LHCN-M2 (cell line): ENCODE data around the gene MIS18A. TPM values are rescaled to one million over a fixed set of nuclear protein-coding genes. Genes with fewer than 3 reads are reported as not detected.
"Not testable (repeated sequence)": the region's sequence is repeated elsewhere in the genome, so short reads cannot be mapped to it uniquely, and the experiment has no call there.

Experiments
- DNase-seq: peaks from one replicate; pipeline ENCODE4 v3.0.0-alpha.2; 2012; ENCODE audit warnings: low read depth
- polyA plus RNA-seq: library from polyadenylated mRNA; unstranded; fragments of >200 nt; gene quantifications from one replicate; pipeline ENCODE4 v1.2.1, GENCODE V29; 2012; ENCODE audit warnings: missing spikeins
- total RNA-seq: library from RNA; depleted of rRNA; stranded (reverse); fragments of >200 nt; gene quantifications from 2 replicates; pipeline ENCODE4 v1.2.3, GENCODE V29; 2014; rRNA removed

The MIS18A gene, protein sequence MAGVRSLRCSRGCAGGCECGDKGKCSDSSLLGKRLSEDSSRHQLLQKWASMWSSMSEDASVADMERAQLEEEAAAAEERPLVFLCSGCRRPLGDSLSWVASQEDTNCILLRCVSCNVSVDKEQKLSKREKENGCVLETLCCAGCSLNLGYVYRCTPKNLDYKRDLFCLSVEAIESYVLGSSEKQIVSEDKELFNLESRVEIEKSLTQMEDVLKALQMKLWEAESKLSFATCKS
- total RNA-seq = 23.9 and 27.1 TPM in 2 replicates
- 10.5 TPM for polyA plus RNA-seq

- peak; percentile 90 for DNase-seq
These were observed at the start of gene MIS18A for GRCh38 chr21:32278518-32279376. TSS of gene MIS18A (minus strand) at chr21:32279049. CDS start at chr21:32279014, 35 bp downstream.

DNA sequence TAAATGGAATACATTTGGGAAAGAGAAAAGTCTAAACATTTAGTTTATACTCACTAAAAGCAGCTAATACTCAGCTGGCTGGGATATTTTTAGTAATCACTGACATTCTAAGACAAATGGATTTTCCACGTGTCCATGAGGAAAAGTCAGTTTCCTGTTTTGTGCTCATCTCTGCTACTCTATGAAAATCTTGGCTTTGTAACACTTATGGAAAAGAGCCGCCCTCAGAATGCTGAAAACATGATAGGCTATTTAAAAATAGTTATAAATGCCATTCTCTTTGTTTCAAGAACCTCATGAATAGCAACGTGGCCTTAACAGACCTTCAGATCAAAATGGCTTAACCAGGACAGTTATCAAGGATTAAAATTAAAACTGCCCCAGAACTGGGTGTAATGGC lies 49.7 kb upstream of the MIS18A start:
- DNase-seq = peak; percentile 76

- DNase-seq = no peak
These were observed 46.9 kb upstream of the MIS18A start for GRCh38 chr21:32325706-32326105.

DNA sequence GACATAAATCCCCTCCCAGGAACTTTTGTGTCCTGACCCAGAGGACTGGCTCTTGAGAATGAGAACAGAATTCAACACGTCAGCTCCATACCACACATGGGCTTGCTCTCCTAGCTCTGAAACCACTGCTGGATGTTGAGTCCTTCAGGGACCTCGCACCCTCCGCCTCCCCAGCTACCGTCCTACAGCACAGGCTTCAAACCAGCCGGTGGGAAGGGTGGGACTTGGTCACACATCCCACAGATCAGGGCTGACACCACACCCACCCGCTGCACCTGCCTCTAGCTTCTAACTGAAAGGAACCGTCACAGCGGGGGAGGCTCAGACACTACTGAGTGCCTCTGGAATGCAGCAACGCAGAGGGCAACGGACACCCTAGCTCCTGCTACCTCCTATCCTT lies 43.8 kb upstream of the MIS18A start:
- no peak for DNase-seq

GRCh38 chr21:32322103-32322502 lies 43.3 kb upstream of the MIS18A start:
- DNase-seq = no peak

DNA sequence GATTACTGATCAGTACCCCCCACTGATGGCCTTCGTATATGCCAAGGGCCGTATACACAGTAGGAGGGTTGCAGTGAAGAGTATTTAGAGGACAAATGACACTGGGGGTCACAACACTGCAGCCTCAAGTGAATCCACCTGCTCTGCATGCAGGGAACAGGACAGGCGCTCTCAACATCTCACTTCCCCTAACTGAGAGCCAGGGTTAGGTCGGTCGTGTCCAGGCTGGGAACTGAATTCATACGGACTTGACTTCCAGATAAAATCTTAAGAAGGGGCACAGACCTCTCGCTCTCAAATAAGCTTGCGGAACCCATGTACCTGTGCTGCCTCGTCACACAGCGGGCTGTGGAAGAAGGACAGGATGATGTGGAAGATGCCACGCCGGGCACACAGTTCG lies 42.6 kb upstream of the MIS18A start:
- no peak for DNase-seq

- DNase-seq = no peak
These were observed 41.9 kb upstream of the MIS18A start for GRCh38 chr21:32320726-32321125.

GRCh38 chr21:32320059-32320458 lies 41.2 kb upstream of the MIS18A start:
- DNase-seq = no peak

DNA sequence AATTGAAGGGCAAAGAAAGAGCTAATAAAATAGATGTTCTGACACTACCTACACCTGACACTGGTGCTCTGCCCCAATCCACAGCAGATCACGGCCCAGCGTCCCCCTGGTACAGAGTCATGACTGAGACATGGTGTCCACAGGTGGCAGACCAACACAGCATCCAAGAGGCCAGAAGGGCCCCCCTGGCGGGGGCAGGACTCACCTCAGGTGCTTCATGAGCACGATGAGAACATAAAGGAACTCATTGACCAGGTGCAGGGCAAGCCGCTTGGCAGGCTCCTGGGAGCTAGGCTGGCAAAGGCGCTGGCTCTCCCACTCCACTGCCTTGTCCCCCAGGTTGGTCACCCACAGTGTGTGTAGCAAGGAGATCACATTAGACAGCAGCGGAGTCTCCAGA lies 40.2 kb upstream of the MIS18A start:
- no peak for DNase-seq

GRCh38 chr21:32317726-32318125 lies 38.9 kb upstream of the MIS18A start:
- no peak for DNase-seq

DNA sequence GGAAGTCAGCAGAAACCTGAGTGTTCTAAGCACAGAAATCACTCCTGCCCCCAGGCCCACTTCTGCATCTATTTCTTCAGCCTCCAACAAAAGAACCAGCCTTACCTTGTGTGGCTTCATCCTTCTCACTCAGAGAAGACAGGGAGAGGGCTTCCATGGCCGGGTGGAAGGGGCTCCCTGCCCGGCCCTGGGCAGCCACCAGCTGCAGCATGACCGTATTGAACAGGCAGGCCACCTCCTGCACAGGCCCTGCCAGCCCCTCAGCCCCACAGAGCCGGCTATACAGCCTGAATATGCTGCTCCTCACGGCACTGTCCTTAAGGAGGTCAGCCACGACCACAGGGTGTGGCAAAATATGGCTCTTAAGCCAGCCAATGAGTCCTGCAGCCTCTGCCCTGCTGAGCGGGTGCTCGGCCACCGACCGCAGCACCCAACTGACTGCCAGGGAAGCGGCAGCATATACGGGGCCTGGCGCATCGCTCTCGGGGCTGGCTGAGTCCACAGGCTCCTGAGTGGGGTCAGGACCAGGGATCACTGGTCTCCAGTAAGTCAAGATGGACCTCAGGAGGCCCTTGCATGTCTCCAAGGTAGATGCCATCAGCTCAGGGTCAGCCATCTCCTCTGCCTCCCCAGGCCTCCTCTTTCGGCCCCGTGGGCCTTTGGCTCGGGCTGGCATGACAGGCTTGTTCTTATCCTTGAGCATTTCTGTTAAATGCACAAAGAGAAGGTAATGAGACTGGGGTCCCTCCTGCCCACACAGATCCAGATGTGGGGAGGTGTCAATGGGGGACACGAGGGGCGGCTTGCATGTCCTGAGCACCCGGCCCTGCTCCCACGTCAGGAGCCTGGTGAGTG lies 37.7 kb upstream of the MIS18A start:
- DNase-seq = no peak

GRCh38 chr21:32315511-32316281 lies 36.8 kb upstream of the MIS18A start:
- no peak for DNase-seq

GRCh38 chr21:32314806-32315205 lies 36.0 kb upstream of the MIS18A start:
- no peak for DNase-seq

- no peak for DNase-seq
These were observed 34.1 kb upstream of the MIS18A start for GRCh38 chr21:32312976-32313375.

DNA sequence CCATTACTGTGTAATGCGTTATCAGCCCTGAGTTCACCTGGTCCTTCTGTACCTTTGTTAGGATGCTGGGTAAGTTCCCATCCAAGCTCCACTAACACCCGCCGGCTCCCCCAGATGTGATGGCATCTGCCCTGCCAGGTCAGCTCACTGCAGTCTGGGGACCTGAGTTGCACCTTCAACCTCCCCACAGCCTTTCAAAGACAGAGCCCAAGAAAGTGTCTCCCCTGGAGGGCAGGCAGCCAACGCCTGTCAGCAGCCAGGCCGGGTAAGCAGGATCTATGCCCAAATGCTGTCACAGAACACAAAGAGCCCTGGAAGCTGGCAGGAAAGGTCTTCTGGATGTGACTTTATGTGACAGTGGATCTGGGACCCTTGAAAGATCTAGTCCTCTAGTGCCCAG lies 33.5 kb upstream of the MIS18A start:
- DNase-seq = no peak

DNA sequence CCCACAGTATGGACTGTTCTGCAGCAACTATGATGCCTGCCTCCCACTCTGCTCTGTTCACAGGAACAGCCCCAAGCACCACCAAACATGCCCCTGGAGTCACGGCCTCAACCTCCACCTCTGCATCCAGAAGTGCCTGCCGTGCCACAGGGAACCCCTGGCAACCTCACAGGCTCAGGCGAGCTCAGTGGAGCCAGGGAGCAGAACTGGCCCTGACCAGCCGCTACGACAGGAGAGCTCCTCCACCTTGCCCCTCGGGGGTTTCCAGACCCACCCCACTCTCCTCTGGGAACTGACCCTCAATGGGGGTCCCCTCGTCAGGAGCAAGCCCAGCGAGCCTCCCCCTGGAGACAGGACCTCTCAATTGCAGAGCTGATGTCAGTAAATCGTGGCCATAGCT lies 32.8 kb upstream of the MIS18A start:
- no peak for DNase-seq

GRCh38 chr21:32310976-32311375 lies 32.1 kb upstream of the MIS18A start:
- not testable (repeated sequence) for DNase-seq

DNA sequence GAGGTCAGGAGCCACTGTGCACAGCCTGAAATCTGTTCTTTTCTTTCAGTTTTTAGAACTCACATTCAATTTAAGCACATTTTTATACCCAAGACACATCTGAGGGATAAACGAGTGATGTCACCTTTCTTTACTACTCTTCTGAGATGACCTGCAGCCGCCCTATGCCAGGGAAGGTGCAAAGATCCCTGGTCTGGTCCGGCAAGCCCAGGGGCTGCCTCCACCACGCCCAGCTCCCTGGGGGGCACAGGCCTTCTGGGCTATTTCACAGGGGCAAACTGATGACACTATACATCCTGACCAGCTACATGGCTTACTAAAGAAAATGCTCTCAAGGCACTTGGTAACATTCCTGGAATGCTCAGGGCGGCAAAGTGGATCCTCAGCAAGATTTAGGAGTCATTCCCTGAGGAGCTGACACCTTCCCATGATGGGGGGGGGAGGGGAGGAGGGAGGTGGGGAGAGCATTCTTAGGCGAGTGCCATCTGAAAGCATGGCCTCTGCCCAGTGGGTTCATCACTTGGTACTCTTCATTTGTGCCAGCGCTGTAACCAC lies 31.1 kb upstream of the MIS18A start:
- no peak for DNase-seq

DNA sequence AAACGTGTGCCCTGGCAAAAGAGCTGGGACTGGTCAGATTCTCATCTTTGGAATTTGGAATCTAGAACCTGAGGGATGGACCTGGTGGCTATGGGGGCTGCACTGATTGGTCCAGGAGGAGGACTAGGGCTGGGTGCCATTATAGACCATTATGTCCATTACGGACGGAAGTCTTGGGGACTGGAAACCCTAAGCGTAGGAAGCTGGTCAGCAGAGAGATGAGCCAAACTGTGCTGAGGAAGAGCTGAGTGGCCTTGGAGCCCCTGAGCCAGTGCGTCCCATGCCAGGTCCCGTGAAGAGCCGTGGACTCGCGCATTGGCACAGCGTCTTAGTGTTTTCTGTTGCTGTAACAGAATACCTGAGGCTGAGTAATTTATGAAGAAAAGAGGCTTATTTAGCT lies 29.8 kb upstream of the MIS18A start:
- DNase-seq = no peak

DNA sequence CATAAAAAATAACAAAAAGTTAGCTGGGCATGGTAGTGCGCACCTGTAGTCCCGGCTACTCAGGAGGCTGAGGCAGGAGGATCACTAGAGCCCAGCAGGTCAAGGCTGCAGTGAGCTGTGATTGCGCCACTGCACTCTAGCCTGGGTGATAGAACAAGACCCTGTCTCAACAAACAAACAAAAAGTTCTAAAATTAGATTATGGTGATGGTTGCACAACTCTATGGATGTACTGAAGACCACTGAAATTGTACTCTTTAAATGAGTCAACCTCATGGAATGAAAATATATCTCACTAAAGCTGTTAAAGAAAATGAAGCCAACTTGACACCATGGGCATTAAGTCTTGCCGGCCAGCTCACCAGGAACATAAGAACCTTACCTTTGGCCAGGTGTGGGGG lies 28.9 kb upstream of the MIS18A start:
- DNase-seq = peak; percentile 71
